HG03378 (cell line): ENCODE measurements around the gene OR8K3.

Experiments
- ATAC-seq: cut with Tn5 transposase; IDR thresholded peaks from one replicate; pipeline ENCODE4 v1.9.1; 2021; ENCODE audit warnings: mild to moderate bottlenecking, moderate library complexity; ENCODE audit not compliant: unreplicated experiment

OR8K3 gene

GRCh38 chr11:56314844-56315243, at the start of gene OR8K3:
OR8K3 (plus strand) TSS chr11:56315144; CDS start chr11:56318307, 3,163 bp downstream.
- no peak for ATAC-seq

DNA sequence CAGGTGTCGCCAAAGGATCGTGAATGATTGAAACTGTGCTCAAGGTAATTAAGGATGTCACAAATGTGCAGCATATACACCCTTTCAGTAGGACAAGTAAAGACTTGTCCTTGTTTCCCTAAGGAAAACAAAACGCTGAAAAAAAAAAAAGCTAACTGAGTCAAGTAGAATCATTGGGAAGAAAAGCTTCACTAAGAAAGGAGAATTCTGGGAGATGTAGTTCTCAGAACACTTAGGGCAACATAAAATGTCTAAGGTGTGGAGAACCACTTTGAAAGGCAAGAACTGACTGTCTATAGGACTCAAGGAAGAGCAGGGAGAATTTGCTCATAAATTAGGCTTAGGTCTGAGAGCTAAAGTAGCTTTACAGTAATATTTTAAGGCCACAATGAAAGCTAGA, 43.9 kb upstream of the OR8K3 start:
- ATAC-seq, result no peak

DNA sequence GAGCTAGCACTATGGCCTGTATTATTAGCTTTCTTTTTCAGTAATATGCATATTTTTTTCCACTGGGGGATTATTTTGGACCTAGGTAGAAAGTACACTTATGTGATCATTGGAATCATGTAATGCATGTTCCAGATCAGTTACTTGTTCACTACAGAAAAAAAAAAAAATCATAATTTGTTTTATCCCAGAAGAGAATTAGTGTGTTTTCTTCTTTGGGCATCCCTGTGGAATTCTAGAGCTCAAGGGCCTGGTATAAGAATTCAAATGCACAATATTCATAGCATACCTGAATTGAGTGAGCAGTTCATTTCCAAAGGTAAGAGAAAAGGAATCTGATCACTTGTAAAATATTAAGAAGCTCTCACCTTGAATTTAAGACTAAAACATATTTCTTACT, 41.1 kb upstream of the OR8K3 start, which contains the start of gene OR5T1:
TSS of gene OR5T1 (plus strand) at position 301 of the 400 bp plus-strand sequence. CDS start 1,485 bp downstream, outside the sequence.
- no peak for ATAC-seq

DNA sequence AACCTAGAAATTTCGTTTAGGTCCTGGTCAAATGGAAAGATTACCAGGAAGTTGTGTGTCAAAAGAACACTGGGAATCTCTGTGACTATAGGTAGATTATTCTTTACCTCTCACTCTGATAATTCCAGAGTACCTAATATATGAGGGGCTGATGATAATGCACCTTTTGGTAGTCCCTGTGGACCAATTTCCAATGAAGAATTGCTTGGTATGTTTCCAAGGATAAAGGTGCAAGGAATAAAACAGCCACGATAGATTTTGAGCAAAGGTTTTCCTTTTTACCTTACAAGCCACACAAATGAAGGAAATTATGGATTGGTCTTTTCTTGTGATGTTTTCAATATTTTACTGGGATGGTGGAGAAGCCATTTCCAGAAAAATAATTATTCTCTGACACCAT, 22.8 kb upstream of the OR8K3 start, which contains the start of gene OR8H1:
TSS of gene OR8H1 (minus strand) at position 101 of the 400 bp plus-strand sequence. CDS start 1,192 bp downstream, outside the sequence.
- no peak for ATAC-seq

DNA sequence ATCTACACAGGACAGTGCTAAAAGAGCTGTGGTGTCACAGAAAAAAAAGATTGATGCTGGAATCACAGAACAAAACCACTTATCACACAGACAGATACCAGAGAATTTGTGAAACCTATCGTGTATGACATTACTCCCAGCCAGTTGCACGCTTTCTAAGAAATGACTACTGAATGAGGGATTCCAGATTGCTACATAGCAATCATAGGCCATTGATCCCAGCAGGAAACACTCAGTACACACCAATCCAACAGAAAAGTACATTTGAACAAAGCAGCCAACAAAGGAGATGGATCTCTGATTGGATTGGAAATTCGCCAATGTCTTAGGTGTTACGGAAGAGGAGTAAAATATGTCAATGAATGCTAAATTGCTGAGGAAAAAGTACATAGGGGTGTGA, 18.0 kb upstream of the OR8K3 start:
- no peak for ATAC-seq

GRCh38 chr11:56307836-56308235, 7.1 kb upstream of the OR8K3 start:
- no peak for ATAC-seq

DNA sequence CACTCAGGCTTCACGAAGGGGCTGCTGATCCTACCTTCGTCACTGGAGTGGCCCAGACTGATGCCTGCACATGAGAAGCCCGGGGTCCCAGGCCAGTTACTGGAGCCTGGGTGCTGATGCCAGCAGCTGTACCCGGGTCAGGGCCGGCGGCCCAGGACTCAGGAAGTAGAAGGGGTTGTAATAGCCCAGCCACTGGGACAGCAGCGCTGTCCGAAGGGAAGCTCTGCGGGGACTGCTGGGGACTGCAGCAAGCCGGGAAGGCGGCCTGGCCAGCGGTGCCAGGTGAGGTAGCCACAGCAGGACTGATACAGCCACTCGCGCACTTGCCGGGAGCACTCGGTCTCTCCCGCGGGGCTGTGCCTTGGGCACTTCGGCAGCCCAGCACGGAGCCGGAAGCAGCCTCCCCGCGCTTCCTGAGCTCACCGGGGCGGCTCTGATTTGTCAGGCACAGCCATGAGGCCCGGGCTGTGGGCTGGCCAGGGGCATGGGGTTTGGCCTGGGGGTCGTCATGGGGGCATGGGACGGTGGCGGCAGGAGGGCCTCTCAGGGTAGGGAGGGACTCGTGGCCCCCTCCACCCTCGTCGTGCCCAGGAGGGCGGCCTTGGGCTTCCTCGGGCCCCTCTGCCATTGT, 17.0 kb downstream of the OR8K3 start:
- ATAC-seq, result no peak

GRCh38 chr11:56333156-56333555, 18.2 kb downstream of the OR8K3 start:
- ATAC-seq, result no peak

GRCh38 chr11:56340289-56340688, 25.3 kb downstream of the OR8K3 start:
- no peak for ATAC-seq

GRCh38 chr11:56345739-56346138, 30.8 kb downstream of the OR8K3 start, which contains the start of gene OR8K1:
OR8K1 (plus strand) TSS chr11:56346039; CDS start chr11:56346039, 0 bp downstream.
- ATAC-seq, result no peak

DNA sequence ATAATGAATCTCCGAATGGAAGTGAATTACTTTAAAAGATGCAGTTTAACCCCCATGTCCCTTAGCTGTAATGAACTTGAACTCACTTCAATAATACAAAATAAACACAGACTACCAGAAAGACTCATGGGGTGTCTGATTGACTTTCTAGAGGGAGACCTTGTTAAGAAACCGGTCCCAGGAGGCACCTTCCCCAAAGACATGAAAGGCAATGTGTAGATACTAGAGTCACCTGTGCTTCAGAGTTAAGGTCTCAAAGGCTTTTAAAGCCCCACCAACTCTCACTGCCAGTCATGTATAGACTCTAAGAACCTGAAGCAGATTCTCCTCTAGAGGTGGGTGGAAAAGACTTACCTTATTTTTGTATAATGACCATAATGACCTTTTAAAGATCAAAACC, 39.0 kb downstream of the OR8K3 start, which contains the start of gene OR8J1:
TSS of gene OR8J1 (plus strand) at position 301 of the 400 bp plus-strand sequence. CDS start 5,956 bp downstream, outside the sequence.
- no peak for ATAC-seq
